ENCODE measurements around the gene MEGF8.

DNA sequence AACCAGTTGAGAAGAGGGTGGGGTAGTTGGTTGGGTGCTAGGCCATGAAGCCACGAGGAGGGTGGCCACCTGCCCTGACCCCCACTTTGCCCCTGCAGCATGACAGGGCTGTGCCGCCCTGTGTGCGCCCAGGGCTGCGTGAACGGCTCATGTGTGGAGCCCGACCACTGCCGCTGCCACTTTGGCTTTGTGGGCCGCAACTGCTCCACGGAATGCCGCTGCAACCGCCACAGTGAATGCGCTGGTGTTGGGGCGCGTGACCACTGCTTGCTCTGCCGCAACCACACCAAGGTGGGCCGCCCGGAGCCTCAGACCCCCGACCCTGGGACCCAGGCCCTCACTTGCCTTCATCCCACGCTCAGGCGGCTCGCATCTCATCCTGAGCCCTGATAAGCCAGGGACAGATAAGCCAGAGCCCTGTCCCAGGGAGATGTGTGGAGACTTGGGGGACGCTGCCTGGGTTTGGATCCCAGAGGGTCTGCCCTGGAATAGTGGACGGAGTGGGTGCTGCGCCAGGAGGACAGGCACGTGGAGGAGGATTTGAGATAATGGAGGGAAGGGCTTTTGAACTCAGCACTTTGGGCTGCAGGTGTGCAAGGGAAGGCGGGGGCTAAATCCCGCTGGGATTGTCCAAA, 44.1 kb downstream of the MEGF8 start:
- TF ChIP-seq POLR2AphosphoS5 (IDR thresholded peaks at IDR 0.05): no peak
- TF ChIP-seq, protein P1, sequence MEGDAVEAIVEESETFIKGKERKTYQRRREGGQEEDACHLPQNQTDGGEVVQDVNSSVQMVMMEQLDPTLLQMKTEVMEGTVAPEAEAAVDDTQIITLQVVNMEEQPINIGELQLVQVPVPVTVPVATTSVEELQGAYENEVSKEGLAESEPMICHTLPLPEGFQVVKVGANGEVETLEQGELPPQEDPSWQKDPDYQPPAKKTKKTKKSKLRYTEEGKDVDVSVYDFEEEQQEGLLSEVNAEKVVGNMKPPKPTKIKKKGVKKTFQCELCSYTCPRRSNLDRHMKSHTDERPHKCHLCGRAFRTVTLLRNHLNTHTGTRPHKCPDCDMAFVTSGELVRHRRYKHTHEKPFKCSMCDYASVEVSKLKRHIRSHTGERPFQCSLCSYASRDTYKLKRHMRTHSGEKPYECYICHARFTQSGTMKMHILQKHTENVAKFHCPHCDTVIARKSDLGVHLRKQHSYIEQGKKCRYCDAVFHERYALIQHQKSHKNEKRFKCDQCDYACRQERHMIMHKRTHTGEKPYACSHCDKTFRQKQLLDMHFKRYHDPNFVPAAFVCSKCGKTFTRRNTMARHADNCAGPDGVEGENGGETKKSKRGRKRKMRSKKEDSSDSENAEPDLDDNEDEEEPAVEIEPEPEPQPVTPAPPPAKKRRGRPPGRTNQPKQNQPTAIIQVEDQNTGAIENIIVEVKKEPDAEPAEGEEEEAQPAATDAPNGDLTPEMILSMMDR (IDR thresholded peaks at IDR 0.05): no peak

All from suprapubic skin (tissue), 3 donors.